ENCODE results near the gene PPM1L.
A peak's percentile ranks its signal among the peaks of the same experiment; 100 is the strongest.

The PPM1L gene

GRCh38 chr3:160857476-160858119 lies 101.6 kb downstream of the PPM1L start:
- no peak for DNase-seq

- DNase-seq = no peak
Observed at GRCh38 chr3:160860346-160860745, 104.3 kb downstream of the PPM1L start.

DNA sequence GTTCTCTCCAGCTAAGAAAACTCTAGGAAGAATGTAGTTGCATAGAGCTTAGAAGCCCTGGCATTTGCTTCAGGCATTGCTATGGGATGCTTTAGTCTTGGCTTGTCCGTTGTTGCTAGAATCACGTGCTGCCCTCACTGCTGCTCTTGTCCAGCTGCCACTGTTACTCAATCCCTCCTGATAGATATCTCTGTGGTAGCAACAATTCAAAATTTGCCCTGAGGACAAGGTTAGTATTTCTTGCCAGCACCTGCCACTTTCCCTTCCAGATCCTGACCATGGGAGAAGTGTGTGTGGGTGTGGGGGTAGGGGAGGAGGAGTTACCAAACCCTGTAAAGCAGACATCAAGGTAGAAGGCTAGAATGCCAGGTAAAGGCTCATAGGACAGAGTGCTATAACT lies 113.8 kb downstream of the PPM1L start:
- DNase-seq = no peak

DNA sequence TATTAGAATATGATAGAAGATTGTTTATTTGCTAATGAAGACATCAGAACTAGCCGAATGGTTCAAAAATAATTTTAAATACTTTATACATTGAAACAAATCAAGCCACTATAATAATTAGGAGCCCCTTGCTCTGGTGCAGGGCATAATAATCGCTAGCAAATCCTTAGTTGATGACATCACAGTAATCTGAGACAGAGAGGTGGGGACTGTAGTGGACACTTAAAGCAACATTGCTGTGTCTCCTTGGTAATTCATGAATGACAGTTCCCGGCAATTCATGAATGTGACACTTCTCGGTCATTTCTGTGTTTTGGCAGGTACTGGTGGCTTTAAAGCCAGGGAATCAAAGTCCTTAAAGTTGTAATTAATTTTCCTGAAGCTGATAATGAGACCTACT lies 114.3 kb downstream of the PPM1L start:
- DNase-seq = no peak

GRCh38 chr3:160874736-160875135 lies 118.7 kb downstream of the PPM1L start:
- no peak for DNase-seq

- no peak for DNase-seq
Observed at GRCh38 chr3:160876643-160877042, 120.6 kb downstream of the PPM1L start.

GRCh38 chr3:160879859-160880258 lies 123.8 kb downstream of the PPM1L start:
- no peak for DNase-seq

DNA sequence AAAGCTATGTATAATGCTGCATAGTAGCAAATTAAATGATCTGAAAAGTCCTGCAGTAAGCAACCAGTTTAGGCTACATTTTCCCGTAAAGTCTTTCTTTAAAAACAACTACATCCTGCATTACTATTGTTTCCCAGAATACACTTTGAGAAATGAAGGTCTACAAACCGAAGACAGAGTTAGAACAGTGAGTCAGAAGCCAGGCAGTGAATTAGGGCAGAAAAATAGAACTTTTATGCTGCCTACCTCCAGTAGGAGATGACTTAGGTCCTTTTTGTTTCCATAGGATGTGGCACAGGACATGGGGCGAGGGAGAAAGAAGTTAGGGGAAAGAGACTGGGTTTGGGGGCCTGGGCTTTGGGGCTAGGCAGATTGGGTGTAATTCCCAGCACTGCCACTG lies 127.3 kb downstream of the PPM1L start:
- DNase-seq = no peak

DNA sequence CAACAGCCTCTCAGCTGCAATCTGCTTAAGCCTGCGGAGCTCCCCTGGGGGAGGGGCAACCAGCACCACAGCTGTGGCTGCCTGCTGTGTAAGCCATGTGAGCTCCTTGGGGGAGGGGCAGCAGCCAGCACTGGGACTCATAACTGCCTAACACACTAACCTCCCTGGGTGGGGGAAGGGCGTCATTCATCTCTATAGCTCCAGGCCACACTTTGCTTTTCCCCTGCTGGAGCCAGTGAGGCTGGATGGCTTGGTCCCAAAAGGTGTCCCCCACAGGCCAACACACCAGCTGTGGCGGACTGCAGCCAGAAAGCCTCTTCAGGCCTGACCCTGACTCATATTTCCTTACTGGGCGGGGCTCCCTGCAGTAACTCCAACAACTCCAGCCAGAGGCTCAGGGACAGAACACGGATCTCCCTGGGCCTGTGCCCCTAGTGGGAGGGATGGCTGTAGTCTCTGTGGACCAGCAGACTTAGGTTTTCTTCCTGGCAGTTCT lies 129.8 kb downstream of the PPM1L start:
- no peak for DNase-seq

GRCh38 chr3:160886421-160886820 lies 130.4 kb downstream of the PPM1L start:
- no peak for DNase-seq

GRCh38 chr3:160893207-160893606 lies 137.2 kb downstream of the PPM1L start:
- DNase-seq = no peak

- no peak for DNase-seq
Observed at GRCh38 chr3:160904691-160905090, 148.7 kb downstream of the PPM1L start.

DNA sequence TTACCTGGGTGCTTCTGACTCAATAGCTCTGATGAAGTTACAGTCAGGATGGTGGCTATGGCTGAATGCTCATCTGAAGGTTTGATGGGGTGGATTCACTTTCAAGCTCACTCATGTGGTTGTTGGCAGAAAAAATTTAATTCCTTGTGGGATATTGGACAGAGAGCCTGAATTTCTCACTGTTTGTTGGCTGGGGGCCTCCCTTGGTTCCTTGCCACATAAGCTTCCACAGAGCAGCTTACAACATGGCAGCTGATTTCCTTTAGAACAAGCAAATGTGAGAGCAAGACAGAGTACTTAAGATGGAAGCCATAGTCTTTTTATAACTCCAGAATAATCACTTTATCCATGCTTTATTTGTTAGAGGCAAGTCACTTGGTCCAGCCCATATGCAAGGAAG lies 150.6 kb downstream of the PPM1L start:
- no peak for DNase-seq

DNA sequence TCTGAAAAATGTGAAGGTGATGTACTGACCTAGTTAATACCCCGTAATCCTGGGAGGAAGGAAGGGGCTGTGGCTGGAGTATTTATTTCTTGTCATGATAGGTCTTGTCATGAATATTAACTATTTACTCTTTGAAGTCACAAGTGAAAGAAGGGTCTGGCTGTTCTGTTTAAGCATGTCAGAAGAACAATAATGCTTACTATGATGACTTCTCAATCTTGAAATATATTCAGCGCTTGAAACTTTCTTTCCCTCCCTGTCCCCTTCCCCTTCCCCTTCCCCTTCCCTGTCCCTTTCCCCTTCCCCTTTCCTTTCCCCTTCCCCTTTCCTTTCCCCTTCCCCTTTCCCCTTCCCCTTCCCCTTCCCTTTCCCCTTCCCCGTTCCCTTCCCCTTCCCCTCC lies 153.9 kb downstream of the PPM1L start:
- DNase-seq = no peak

DNA sequence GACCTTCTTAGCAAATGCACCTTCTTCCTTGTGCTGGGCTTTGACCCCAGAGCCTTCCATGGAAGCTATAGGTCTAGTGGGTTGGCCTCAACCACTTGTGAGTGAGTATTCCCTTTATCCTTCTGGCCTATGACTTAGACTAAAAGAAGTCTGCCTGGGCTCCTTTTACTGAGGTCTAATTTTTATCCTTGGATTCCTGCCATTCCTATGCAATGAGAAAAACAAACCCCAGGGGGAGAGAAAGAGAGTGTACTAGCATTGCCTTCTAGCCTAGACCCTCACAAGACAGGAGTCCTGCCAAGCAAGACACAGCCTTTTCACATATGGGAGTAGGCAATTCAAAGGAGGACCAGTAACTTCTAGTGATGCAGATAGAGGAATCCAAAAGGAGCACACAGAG lies 155.4 kb downstream of the PPM1L start:
- no peak for DNase-seq

GRCh38 chr3:160916472-160916871 lies 160.4 kb downstream of the PPM1L start:
- no peak for DNase-seq

DNA sequence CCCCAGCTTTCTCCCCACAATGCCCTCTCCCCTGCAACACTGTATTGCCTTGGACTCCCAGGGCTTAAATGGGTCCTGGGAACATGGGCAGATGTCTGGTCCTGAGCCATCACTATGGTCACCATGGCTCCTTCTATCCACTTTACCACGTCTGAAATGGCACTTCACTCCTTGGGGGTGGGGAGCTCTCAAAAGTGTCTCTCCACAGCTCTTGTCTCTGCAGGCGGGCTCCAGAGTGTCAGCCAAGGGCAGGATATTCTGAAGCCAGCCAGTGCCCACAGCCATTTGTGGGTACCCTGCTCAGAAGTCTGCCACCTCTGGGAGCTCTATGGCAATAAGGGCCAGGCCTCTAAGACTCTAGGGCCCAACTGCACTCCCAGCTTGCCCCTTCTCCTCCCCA lies 163.9 kb downstream of the PPM1L start:
- no peak for DNase-seq

- peak; percentile 1 for DNase-seq
Observed at GRCh38 chr3:160921020-160921635, 165.1 kb downstream of the PPM1L start.

GRCh38 chr3:160924776-160925175 lies 168.7 kb downstream of the PPM1L start:
- no peak for DNase-seq

DNA sequence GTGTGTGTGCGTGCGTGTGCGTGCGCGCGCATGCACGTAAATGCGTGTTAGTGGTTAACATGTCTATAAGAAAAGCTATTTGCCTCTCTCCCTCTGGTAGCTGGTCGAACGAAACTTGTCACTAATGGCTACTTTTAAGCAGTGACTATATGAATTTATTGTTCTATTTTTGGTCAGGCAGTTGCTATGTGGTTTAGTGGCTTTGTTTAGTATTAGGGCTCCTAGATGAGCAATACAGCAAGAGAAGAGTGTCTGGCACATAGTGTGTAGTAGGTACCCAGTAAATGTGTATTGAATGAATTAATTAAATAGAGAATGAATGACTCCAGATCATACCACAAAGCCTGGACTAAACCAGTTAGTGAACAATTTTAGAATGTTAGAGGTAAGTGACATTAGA lies 171.6 kb downstream of the PPM1L start:
- DNase-seq = no peak

DNA sequence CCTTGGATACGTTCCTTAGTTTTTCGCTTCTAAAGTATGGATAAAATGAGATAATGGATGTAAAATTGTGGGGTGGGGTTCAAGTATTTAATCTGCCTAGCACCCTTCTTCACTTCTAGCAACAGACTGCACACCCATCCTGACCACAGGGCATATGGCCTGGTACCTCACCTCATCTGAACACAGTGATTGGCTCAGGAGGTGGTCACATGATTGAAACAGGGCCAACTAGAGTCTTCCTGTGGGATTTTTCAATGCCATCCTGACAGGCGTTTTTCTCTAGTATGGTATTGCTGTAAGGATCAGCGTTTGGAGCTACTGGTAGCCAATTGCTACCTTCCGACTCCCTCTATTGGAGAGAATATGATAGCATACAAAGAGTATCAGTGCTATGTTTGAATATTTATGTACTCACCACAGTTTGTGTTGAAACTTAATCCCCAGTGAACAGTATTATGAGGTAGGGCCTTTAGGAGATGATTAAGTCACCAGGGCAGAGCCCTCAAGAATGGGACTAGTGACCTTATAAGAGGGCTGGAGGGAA lies 172.2 kb downstream of the PPM1L start:
- DNase-seq = no peak

DNA sequence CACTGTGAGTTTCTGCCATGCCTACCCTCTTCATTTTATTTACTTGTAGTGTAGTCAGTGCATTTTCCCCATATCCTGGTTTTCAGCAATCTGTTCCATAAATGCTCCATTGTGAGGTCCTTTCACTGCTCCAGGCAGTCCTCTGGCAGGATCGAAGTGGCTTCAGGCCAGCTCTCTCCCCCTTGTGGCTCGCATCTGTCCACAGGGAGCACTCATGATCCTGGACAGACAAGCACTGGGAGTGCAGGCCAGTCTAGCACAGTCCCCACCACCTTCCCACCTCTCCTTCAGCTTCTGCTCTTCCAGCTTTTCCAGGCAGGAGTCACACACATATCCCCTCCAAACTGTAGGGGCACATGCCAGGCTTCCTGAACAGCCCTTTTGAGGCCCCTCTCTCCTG lies 173.6 kb downstream of the PPM1L start:
- DNase-seq = no peak

- DNase-seq = no peak
Observed at GRCh38 chr3:160931474-160931873, 175.4 kb downstream of the PPM1L start.

GRCh38 chr3:160935413-160936095 lies 179.5 kb downstream of the PPM1L start:
- no peak for DNase-seq
